Measurements from ENCODE around the gene PEX14.

Gene PEX14

DNA sequence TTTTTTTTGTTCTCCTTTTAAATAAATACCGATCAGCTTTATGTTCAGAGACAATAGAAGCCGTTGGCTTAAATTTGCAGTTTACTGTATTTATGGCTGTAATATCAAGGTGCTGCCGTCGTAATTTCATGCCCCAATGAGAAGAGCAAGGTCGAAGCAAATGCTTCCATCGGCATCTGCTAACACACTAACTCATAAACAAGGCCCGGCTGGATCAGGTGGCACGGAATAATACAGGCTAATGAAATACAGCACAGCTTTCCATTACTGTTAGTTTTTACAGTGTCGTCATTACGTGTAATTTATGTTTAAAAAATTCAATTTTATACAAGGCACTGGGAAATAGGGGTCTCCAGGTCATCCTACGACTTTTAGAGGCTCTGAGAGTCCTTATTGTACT, 119.0 kb downstream of the PEX14 start:
- no peak for DNase-seq (ENCODE audit: insufficient read length, low spot score)
- FAIRE-seq, result no peak
- TF ChIP-seq, protein P1, sequence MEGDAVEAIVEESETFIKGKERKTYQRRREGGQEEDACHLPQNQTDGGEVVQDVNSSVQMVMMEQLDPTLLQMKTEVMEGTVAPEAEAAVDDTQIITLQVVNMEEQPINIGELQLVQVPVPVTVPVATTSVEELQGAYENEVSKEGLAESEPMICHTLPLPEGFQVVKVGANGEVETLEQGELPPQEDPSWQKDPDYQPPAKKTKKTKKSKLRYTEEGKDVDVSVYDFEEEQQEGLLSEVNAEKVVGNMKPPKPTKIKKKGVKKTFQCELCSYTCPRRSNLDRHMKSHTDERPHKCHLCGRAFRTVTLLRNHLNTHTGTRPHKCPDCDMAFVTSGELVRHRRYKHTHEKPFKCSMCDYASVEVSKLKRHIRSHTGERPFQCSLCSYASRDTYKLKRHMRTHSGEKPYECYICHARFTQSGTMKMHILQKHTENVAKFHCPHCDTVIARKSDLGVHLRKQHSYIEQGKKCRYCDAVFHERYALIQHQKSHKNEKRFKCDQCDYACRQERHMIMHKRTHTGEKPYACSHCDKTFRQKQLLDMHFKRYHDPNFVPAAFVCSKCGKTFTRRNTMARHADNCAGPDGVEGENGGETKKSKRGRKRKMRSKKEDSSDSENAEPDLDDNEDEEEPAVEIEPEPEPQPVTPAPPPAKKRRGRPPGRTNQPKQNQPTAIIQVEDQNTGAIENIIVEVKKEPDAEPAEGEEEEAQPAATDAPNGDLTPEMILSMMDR (IDR thresholded peaks at IDR 0.05; ENCODE audit: insufficient read depth, missing control alignments), result no peak

DNA sequence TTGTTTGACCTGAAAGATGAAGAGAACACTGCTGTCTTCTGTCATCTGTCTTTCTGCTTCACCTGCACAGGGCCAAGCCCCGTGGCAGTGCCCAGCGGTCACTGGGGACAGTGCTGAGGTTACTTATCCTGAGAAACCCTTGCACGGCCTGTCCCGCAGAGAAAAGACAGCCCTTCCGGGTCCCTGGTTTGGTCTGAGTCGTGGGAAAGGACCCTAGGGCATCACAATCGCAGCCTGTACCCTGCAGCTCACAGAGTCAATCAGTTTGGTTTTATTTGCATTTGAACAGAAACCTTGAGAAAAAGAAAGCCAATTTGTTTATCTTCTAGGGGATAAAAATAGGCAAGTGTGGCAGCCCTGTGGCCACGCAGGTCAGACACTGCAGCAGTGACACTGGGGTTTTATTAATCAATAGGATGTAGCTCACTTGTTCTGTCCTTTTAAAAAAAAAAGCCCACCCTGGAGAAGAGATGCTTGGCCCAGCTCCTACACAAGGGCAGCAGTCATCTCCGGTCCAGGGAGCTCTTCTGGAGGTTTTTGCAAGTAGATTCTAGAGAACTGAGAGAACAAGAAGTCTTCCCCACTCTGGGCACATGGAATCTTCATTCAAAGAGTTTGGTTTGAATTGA, 120.0 kb downstream of the PEX14 start:
- TF ChIP-seq, protein P1 (IDR thresholded peaks at IDR 0.05; ENCODE audit: insufficient read depth, missing control alignments), result no peak
- no peak for FAIRE-seq
- DNase-seq (ENCODE audit: insufficient read length, low spot score), result no peak

DNA sequence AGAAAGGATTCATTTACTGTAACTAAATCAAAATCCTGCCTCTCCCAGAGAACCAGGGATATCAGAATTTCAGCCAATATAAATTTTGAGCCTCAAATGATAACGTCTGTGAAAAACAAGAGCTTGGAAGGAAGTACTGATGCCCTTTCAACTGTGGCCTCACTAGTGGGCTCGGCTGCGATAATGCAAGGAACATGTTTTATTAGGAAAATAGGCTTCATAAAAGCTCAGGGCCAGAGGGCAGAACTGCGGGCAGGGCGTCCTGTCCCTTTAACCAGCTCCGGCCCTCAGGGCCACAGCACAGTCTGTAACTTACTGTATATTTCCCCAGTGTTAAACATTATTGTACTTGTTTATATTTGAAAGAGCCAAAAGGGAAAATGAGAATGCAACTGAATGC, 122.0 kb downstream of the PEX14 start:
- FAIRE-seq, result no peak
- no peak for DNase-seq (ENCODE audit: insufficient read length, low spot score)
- TF ChIP-seq, protein P1 (IDR thresholded peaks at IDR 0.05; ENCODE audit: insufficient read depth, missing control alignments), result no peak

DNA sequence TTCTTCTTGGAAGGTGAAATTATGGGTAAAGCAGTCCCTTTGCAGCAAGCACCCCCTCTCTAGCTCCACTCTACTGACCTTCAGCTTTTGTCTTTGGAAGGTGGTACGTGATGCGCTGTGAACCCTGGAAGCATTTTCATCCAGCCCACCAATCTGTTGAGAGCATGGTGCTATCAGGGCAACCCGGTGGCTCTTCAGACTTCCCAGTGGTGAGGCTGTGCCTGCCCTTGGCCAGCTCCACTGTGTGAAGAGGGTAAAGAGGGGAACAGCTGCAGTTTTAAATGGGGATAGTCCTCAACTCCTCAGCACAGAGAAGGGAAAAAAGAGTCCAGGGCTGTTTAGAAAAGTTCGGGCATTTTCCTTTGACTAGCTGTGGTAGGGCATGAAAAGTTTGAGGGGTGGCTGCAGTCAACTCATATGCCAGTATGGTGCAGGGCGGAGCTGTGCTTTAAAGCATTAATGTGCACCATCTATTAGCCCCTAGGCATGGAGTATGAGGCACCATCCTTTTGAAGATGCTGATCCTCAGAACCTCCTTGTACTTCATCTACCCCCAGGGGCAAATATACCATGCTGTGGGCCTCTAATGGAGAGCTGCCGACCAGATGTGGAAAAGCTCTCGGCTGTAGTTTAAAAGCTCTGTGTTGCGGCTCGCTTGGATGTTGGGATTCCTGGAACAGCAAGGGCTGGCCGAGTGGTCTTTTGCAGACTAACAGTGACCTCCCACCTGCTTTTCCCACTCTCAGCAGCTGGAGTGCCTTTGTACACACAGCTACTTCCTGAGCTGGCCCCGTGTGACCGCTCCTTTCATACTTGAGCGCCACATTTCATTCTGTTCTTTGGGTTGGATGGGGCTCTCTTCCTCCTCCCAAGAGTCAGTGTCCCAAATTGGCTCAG, 123.0 kb downstream of the PEX14 start:
- FAIRE-seq, result no peak
- TF ChIP-seq, protein P1 (IDR thresholded peaks at IDR 0.05; ENCODE audit: insufficient read depth, missing control alignments), result no peak
- no peak for DNase-seq (ENCODE audit: insufficient read length, low spot score)

DNA sequence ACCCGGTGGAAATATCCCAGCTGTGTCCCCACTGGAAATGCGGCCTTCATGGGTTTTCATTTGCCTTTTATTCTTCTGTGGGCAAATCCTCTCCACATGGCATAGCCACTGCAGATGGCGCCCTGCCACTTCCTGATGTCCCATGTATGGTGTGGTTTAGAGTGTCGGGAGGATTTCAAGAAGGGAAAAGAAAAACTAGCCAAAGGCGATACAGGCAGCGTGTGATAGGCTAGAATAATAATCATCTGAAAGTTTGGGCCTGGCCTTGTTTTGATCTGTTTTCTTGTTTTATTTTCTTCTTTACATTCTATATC, 123.6 kb downstream of the PEX14 start:
- FAIRE-seq, result no peak
- DNase-seq (ENCODE audit: insufficient read length, low spot score), result no peak
- TF ChIP-seq, protein P1 (IDR thresholded peaks at IDR 0.05; ENCODE audit: insufficient read depth, missing control alignments), result peak; percentile 53

DNA sequence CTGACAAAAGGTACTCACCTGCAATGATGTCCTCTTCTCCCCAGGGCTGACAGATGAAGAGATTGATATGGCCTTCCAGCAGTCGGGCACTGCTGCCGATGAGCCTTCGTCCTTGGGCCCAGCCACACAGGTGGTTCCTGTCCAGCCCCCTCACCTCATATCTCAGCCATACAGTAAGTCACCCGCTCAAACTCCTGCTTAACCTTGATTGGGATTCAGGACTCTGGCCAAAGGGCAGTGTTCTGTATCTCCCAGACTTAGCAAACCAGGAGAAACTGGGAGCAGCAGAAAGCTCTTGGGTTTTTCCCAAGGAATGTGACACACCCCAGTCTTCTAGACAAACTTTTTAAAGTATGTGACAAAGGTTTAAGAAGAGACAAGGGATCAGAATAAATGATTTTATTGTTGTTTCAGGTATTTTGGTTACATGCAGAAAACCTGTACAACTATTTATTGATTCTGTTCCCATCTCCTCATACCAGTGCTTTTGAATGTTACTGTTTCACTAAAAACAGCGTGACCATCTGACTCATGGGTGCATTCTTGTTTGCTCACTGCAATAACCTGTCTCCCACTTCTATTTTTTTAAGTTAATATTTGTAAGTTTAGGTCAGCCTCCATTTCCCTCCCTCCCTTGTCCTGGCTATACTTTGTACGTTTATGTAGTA, 124.6 kb downstream of the PEX14 start:
- DNase-seq (ENCODE audit: insufficient read length, low spot score) (no peak), FAIRE-seq (no peak)
- TF ChIP-seq, protein P1 (IDR thresholded peaks at IDR 0.05; ENCODE audit: insufficient read depth, missing control alignments), result no peak

Data from D721Med (cell line).